HG03064 (cell line): ENCODE results near the gene LPIN2.

Experiments
- ATAC-seq: cut with Tn5 transposase; IDR thresholded peaks from one replicate; pipeline ENCODE4 v1.9.1; 2021; ENCODE audit warnings: low read depth; ENCODE audit not compliant: unreplicated experiment

The LPIN2 gene

DNA sequence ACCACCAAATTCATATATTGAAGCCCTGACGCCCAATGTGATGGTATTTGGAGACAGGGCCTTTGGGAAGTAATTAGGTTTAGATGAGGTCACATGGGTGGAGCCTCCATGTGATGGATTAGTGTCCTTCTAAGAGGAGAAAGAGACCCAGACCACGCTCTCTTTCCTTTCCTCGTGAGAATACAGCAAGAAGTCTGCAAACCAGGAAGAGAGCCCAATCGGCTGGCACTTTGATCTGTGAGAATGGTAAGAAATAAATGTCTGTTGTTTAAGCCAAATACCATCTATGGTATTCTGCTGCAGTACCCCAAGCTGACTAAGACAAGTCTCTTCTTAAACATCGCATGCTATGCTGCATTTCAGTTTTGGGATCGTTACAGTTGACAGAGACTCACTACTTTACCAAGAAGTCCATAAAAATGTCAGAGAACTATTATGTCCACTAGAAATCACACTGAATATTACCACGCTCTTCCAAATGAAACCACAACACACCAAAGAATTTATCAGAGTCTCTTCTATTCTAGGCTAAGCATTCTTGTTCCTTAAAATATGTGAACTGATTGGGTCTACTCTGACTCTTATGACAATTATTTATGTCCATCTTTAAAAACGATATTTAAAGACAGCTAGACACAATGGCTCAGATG is 48.5 kb downstream of the LPIN2 start:
- ATAC-seq, result no peak
